MM.1S (cell line): Measurements from ENCODE around the gene MYBPC3.

ENCODE experiments used
- DNase-seq: peaks from one replicate; pipeline ENCODE4 v3.0.0-alpha.2; 2015
- H2AFZ ChIP-seq: fragments of 300-600 bp; sonication (generic); 2 replicates; pipeline ENCODE4 v1.6.0; 2016; ENCODE audit warnings: antibody characterized with exemption, low read length
- H3F3A ChIP-seq: fragments of 300-600 bp; sonication (generic); 2 replicates; pipeline ENCODE4 v1.6.1; 2016; ENCODE audit warnings: mild to moderate bottlenecking, antibody characterized with exemption, low read length, moderate library complexity, mixed read lengths; ENCODE audit not compliant: insufficient read depth
- H3K27ac ChIP-seq: fragments of 300-600 bp; sonication (generic); 2 replicates; pipeline ENCODE4 v1.5.1; 2016; ENCODE audit warnings: mild to moderate bottlenecking, low read length
- H3K27me3 ChIP-seq: fragments of 300-600 bp; sonication (generic); replicated peaks from 2 replicates; pipeline ENCODE4 v1.6.0; 2016; ENCODE audit warnings: low read length; ENCODE audit not compliant: insufficient read depth
- H3K36me3 ChIP-seq: fragments of 300-600 bp; sonication (generic); replicated peaks from 2 replicates; pipeline ENCODE4 v1.6.1; 2016; ENCODE audit warnings: mild to moderate bottlenecking, low read length, mixed read lengths; ENCODE audit not compliant: insufficient read depth
- H3K4me1 ChIP-seq: fragments of 300-600 bp; sonication (generic); 2 replicates; pipeline ENCODE4 v1.6.1; 2016; ENCODE audit warnings: low read length, mixed read lengths
- H3K4me2 ChIP-seq: fragments of 300-600 bp; sonication (generic); 2 replicates; pipeline ENCODE4 v1.6.0; 2016; ENCODE audit warnings: low read depth, low read length
- H3K4me3 ChIP-seq: fragments of 300-600 bp; sonication (generic); 2 replicates; pipeline ENCODE4 v1.5.1; 2016; ENCODE audit warnings: low read length, mixed read lengths
- H3K79me2 ChIP-seq: fragments of 300-600 bp; sonication (generic); 2 replicates; pipeline ENCODE4 v1.6.1; 2016; ENCODE audit warnings: mixed run types, low read length, mixed read lengths
- H3K9ac ChIP-seq: fragments of 300-600 bp; sonication (generic); 2 replicates; pipeline ENCODE4 v1.6.1; 2016; ENCODE audit warnings: low read length, mixed read lengths
- H3K9me2 ChIP-seq: fragments of 300-600 bp; sonication (generic); replicated peaks from 2 replicates; pipeline ENCODE4 v1.6.1; 2016; ENCODE audit warnings: mild to moderate bottlenecking, low read length, mixed read lengths; ENCODE audit not compliant: insufficient read depth
- H3K9me3 ChIP-seq: fragments of 300-600 bp; sonication (generic); replicated peaks from 2 replicates; pipeline ENCODE4 v1.6.1; 2016; ENCODE audit warnings: mild to moderate bottlenecking, low read length, mixed read lengths; ENCODE audit not compliant: insufficient read depth
- H4K20me1 ChIP-seq: fragments of 300-600 bp; sonication (generic); 2 replicates; pipeline ENCODE4 v1.6.1; 2016; ENCODE audit warnings: mild to moderate bottlenecking, low read length, moderate library complexity, mixed read lengths; ENCODE audit not compliant: insufficient read depth
- EZH2 ChIP-seq: fragments of 300-600 bp; sonication (generic); optimal IDR thresholded peaks from 2 replicates; pipeline ENCODE3; 2017; ENCODE audit warnings: low read depth, mild to moderate bottlenecking, antibody characterized with exemption, low read length, mixed read lengths
- EZH2phosphoT487 ChIP-seq: fragments of 300-600 bp; sonication (generic); IDR thresholded peaks from 2 replicates; pipeline ENCODE4 v1.6.1; 2018; ENCODE audit warnings: antibody characterized with exemption, low read length
- TF ChIP-seq, protein P1 (sequence below): fragments of 300-600 bp; sonication (generic); IDR thresholded peaks from 2 replicates; pipeline ENCODE4 v1.5.1; 2016; ENCODE audit warnings: antibody characterized with exemption, low read length, mixed read lengths

Gene MYBPC3

DNA sequence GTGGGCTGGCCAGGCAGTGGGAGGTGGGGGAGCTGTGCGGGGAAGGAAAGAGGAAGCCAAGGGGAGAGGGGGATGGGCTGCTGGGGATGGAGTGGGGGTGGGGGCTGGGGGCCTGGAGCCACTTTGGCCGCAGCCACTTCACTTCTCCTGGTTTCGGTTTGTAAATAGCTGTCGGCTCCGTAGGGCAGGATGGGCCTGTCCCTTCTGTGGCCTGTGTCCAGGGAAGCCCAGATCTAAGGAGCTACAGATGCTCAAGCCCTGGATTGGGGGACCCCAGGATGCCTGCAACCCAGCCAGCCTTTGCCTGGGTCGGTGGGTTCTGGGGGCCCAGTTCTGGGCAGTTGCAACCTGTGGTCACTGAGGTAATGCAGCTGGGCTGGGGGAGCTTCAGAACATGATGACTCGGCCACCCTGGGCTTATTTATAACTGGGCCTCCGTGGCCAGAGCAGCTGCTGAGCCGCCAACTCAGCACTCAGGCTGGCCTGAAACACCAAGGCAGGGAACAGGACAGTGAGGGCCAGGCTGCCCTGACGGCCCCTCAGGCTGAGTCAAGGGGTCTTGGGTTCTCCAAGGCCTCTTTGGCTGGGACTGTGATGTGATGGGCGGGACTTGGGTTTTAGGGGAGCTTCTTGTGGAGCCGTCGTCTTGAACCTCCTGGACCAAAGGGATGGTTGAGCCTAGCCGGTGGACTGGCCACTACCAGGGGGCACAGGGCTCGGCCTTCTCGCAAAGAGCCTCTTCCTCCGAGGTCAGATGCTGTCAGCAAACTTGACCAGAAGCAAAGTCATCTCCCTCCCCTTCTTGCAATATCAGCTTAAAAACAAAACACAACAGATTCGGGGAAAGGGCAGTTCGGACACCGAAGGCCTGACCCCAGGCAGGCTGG is 40.9 kb upstream of the MYBPC3 start:
- Histone ChIP-seq H3K79me2 (no peaks in the 10 kb centered on the region), H3K9me3 (no peaks in the 10 kb centered on the region), H2AFZ (peak overlapping the region; percentile 17; the same call in 1 of the 2 replicates), H3K36me3 (no peaks in the 10 kb centered on the region), H3K4me2 (peak overlapping the region; percentile 34; the same call in 1 of the 2 replicates), H3K27me3 (no peaks in the 10 kb centered on the region), H3K9me2 (no peaks in the 10 kb centered on the region), H3K27ac (peak overlapping the region; percentile 1; the same call in 1 of the 2 replicates), H3K9ac (no peak overlapping the region), H3K4me1 (peaks cover 31% of the 10 kb centered on the region), H4K20me1 (no peaks in the 10 kb centered on the region), H3F3A (no peaks in the 10 kb centered on the region), H3K4me3 (no peak overlapping the region)
- no peak for TF ChIP-seq EZH2phosphoT487
- TF ChIP-seq EZH2: no peak
- TF ChIP-seq, protein P1, sequence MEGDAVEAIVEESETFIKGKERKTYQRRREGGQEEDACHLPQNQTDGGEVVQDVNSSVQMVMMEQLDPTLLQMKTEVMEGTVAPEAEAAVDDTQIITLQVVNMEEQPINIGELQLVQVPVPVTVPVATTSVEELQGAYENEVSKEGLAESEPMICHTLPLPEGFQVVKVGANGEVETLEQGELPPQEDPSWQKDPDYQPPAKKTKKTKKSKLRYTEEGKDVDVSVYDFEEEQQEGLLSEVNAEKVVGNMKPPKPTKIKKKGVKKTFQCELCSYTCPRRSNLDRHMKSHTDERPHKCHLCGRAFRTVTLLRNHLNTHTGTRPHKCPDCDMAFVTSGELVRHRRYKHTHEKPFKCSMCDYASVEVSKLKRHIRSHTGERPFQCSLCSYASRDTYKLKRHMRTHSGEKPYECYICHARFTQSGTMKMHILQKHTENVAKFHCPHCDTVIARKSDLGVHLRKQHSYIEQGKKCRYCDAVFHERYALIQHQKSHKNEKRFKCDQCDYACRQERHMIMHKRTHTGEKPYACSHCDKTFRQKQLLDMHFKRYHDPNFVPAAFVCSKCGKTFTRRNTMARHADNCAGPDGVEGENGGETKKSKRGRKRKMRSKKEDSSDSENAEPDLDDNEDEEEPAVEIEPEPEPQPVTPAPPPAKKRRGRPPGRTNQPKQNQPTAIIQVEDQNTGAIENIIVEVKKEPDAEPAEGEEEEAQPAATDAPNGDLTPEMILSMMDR: no peak
- peak; percentile 52 for DNase-seq

DNA sequence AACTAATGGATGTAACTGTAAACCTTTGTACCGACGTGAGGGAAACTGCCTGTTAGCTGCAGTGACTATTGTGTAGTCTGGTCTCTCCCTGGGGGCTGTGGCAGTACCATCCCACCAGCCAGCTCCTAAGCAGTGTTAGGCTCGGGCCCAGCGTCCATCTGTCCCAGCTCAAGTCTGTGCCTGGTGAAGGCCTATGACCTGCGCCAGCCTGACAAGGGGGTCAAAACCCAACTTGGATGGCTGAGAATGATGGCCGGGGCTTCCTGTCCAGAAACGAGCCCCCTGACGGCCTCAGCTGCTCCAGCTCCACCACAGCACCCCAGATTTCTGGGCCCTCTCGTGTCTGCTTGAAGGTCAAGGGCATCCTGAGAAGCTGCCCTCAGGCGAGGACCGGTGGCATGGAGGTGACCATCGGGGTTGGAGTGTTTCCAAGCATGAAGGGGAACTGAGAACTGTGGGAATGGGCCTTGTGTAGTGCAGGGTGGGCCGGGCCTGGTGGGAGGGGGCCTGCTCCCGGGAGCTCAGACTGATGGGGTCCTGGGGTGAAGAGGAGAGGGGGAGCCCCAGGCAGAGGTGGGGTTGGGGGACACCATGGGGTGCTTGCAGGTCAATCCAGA is 40.2 kb upstream of the MYBPC3 start:
- no peaks in the 10 kb centered on the region for H4K20me1 ChIP-seq
- H3K4me1 ChIP-seq: peaks cover 31% of the 10 kb centered on the region
- no peak overlapping the region for H3K4me3 ChIP-seq
- no peak overlapping the region for H2AFZ ChIP-seq
- no peaks in the 10 kb centered on the region for H3K36me3 ChIP-seq
- H3K4me2 ChIP-seq: peak overlapping the region; percentile 34; the same call in 1 of the 2 replicates
- H3F3A ChIP-seq: no peaks in the 10 kb centered on the region
- H3K79me2 ChIP-seq: no peaks in the 10 kb centered on the region
- no peak for DNase-seq
- H3K9ac ChIP-seq: no peak overlapping the region
- no peaks in the 10 kb centered on the region for H3K9me2 ChIP-seq
- no peaks in the 10 kb centered on the region for H3K27me3 ChIP-seq
- no peak for TF ChIP-seq EZH2
- TF ChIP-seq, protein P1: no peak
- no peak for TF ChIP-seq EZH2phosphoT487
- H3K27ac ChIP-seq: no peak overlapping the region
- H3K9me3 ChIP-seq: no peaks in the 10 kb centered on the region

DNA sequence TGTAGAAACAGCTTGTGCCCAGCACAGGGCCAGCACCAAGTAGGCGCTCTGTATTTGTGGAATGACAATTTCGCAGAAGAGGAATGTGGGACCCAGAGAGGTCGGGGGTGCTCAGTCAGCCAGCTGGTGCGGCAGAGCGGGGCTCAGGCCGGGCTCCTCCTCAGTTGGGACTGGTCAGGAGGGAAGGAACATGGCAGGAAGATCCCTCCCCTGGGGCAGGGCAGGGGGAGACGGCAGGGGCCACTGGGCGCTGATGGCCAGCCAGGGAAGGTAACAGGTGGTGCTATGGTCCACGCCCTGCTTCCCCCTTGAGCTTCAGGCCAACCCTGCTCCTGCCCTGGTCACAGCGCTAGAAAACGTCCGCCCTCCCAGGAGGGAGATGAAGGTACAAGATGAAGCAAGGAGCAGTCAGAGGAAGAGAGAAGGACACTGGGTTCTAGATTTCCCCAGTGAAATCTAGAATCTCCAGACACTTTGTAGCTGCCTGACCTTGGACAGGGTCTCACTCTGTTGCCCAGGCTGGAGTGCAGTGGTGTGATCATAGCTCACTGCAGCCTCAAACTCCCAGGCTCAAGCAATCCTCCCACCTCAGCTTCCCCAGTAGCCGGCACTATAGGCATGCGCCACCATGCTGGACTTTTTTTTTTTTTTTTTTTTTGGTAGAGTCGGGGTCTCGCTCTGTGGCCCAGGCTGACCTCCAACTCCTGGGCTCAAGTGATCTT is 39.4 kb upstream of the MYBPC3 start:
- Histone ChIP-seq H3K27me3 (no peaks in the 10 kb centered on the region), H3K9ac (no peak overlapping the region), H3K36me3 (no peaks in the 10 kb centered on the region), H3K9me3 (no peaks in the 10 kb centered on the region), H3K4me1 (peaks cover 31% of the 10 kb centered on the region), H4K20me1 (no peaks in the 10 kb centered on the region), H3K4me3 (no peak overlapping the region), H2AFZ (no peak overlapping the region), H3K79me2 (no peaks in the 10 kb centered on the region), H3F3A (no peaks in the 10 kb centered on the region), H3K27ac (no peak overlapping the region), H3K9me2 (no peaks in the 10 kb centered on the region), H3K4me2 (no peak overlapping the region)
- DNase-seq: no peak
- no peak for TF ChIP-seq EZH2
